ENCODE data around the gene ADIRF. TPM values are rescaled to one million over a fixed set of nuclear protein-coding genes. Genes with fewer than 3 reads are reported as not detected.
"Not testable (repeated sequence)": the region's sequence is repeated elsewhere in the genome, so short reads cannot be mapped to it uniquely, and the experiment has no call there.

Gene ADIRF
- total RNA-seq, 6 experiments from 2014 or later: 68.5 to 169 (median 145) TPM

DNA sequence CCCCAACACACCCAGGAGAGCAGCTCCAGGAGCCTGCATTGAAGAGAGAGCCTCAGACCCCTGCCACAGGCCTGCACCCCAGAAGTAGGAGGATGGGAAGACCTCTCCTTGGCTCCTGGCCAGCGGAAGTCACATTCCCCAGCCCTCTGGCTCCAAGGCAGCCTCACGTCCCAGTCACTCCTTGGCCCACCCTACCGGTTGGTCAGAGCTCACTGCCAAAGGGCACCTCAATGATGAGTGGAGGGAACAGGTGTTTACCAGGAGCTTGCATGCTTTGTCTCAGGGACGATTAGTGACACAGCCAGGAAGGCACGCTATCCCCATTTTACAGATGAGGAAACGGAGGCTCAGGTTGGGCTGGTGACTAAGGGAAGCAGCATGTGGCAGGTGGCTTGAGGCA is 50.8 kb downstream of the ADIRF start:
- not testable (repeated sequence) for H3K36me3 Mint-ChIP-seq (ENCODE audit: low read depth); H3K4me3 Mint-ChIP-seq; H3K27me3 Mint-ChIP-seq (ENCODE audit: insufficient read depth); H3K9me3 Mint-ChIP-seq; DNase-seq; H3K27ac Mint-ChIP-seq
- peaks cover 21% of the 10 kb centered on the region for H3K4me1 Mint-ChIP-seq (ENCODE audit: low read depth)

DNA sequence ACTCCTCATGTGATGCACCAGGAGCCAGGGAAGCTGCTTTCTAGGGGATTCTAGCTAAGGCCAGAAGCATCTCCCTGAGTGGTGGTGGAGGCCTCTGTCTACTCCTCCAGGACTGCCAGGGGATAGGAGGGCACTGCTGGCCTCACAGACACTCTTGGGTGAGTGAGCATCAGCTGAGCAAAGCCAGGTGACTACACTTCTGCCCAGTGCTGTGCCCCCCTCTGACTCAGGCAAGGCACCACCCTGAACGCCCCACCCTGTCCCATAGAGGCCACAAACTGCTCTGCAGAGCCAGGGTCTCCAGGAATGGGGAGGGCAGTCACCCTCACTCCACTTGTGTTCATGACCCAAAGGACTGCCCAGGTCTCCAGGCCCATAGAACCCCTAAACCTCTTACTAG is 51.2 kb downstream of the ADIRF start:
- H3K36me3 Mint-ChIP-seq (ENCODE audit: low read depth); H3K27me3 Mint-ChIP-seq (ENCODE audit: insufficient read depth); H3K4me3 Mint-ChIP-seq; DNase-seq; H3K9me3 Mint-ChIP-seq; H3K27ac Mint-ChIP-seq: not testable (repeated sequence)
- peaks cover 24% of the 10 kb centered on the region for H3K4me1 Mint-ChIP-seq (ENCODE audit: low read depth)

DNA sequence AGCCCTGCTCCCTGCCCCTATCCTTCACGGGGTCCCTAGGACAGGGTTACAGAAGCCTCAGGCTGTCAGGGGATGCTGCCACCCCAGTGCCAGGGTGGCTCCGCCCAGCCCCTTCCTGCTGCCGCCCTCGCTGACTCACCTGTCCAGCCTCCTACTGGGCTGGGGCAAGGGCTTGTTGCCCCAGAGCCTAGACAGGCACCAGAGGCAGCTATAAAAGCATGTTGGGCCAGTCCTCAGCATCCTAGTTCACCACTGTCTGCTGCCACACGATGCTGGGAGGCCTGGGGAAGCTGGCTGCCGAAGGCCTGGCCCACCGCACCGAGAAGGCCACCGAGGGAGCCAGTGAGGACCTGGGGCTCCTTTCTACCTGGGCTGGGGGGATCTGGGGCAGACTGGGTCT is 51.8 kb downstream of the ADIRF start, which contains the start of gene FAM25A:
FAM25A (plus strand) TSS at position 239 of the 400 bp plus-strand sequence; CDS start at position 270, 31 bp downstream.
- DNase-seq; H3K9me3 Mint-ChIP-seq; H3K4me3 Mint-ChIP-seq; H3K27ac Mint-ChIP-seq; H3K36me3 Mint-ChIP-seq (ENCODE audit: low read depth); H3K27me3 Mint-ChIP-seq (ENCODE audit: insufficient read depth): not testable (repeated sequence)
- peaks cover 23% of the 10 kb centered on the region for H3K4me1 Mint-ChIP-seq (ENCODE audit: low read depth)

Other genes with a start within 250 kb of the ADIRF start
- gene BMPR1A, start 211.9 kb upstream of the ADIRF start, total RNA-seq (2021; fragmentation: NEBNext Ultra II Directional; extraction: Animal tissue kit (Norgen Biotek cat#: 25700)): 10 to 100 TPM; 41.9 to 50.5 (median 46.6) TPM
- 1 to 10 TPM in 3 of 6 experiments, under 1 TPM in 3; 0.66 to 1.5 (median 1.2) TPM for gene MMRN2, start 10.9 kb upstream of the ADIRF start, total RNA-seq (2021; fragmentation: NEBNext Ultra II Directional; extraction: Animal tissue kit (Norgen Biotek cat#: 25700))
- 1 to 10 TPM; 2.6 to 4.5 (median 3.3) TPM for gene SNCG, start 9.9 kb upstream of the ADIRF start, total RNA-seq (2021; fragmentation: NEBNext Ultra II Directional; extraction: Animal tissue kit (Norgen Biotek cat#: 25700))
- not detected for gene FAM25A, start 51.8 kb downstream of the ADIRF start, total RNA-seq (2021; fragmentation: NEBNext Ultra II Directional; extraction: Animal tissue kit (Norgen Biotek cat#: 25700))
- gene GLUD1, start 126.4 kb downstream of the ADIRF start, total RNA-seq (2021; fragmentation: NEBNext Ultra II Directional; extraction: Animal tissue kit (Norgen Biotek cat#: 25700)): 100 to 1,000 TPM; 108 to 130 (median 118) TPM
- 10 to 100 TPM; 17.1 to 24.3 (median 21.1) TPM for gene SHLD2, start 126.7 kb downstream of the ADIRF start, total RNA-seq (2021; fragmentation: NEBNext Ultra II Directional; extraction: Animal tissue kit (Norgen Biotek cat#: 25700))